GM18873 (cell line): ENCODE results near the gene ESRRA.
A peak's percentile ranks its signal among the peaks of the same experiment; 100 is the strongest.

Experiments
- ATAC-seq: cut with Tn5 transposase; IDR thresholded peaks from one replicate; pipeline ENCODE4 v1.9.1; 2021; ENCODE audit warnings: mild to moderate bottlenecking, moderate library complexity, moderate number of reproducible peaks; ENCODE audit not compliant: unreplicated experiment, low FRiP score

The ESRRA gene

DNA sequence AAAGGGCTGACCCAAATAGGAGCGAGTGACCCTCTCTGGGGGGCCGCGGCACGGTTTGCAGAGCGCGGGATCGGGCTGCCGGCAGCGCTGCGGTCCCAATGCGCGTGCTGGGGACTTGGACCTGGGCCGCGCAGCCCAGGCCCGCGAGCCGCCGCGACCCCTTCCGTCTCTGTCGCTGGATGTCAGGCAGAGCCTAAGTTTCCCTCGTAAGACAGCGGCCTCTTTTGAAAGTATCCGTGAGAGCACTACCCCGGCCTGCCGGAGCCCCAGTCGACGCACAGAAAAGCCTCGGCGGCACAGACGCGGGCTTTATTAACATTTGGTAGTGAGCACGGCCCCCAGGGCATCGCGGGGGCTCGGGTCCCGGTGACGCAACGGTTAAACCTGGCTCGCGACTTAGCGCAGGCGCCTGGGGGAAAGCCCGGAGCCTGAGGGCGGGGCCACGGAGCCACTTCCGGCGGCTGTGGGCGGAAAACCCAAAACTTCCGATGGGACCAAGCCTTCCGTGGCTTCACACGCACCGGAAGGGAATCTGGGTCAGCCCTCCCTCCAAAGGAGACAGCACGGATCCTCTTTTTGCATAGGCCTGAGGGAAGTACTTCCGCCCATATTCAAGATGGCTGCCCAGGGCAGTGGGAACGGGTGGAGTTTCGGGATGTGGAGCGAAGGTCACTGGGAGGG, 35.6 kb upstream of the ESRRA start:
- peak; percentile 71 for ATAC-seq

DNA sequence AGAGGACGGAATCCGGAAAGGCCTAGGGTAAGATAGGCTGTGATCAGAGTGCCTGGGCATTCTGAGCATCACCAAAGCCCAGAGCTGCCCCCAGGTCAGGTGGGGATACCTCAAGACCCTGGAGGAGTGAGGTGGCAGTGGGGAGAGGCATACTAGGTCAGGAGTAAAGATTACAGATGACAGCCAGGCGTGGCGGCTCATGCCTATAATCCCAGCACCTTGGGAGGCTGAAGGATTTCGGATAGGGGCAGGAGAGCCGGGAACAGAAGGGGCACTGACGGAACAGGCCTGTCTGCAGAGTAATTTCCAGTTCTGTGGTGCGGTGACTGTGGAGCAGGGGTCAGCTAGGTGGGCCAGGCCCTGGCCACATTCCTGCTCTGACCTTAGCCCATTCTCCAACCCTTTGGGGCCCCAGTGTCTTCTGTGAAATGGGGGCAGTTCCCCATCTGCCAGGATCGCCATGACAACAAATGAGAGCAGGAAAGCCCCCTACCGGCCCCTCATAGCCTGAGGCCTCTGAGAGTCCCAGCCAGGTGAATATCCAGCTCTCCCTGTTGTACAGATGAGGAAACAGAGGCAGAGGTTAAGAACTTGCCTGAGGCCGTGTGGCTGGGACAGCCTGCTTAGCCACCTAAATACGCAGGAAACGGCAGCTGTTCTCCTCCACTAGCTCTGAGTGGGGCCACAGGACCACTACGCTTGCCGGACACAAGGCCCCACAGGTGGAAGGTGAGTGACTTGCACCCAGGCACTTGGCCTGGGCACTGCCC, 30.1 kb upstream of the ESRRA start:
- no peak for ATAC-seq

DNA sequence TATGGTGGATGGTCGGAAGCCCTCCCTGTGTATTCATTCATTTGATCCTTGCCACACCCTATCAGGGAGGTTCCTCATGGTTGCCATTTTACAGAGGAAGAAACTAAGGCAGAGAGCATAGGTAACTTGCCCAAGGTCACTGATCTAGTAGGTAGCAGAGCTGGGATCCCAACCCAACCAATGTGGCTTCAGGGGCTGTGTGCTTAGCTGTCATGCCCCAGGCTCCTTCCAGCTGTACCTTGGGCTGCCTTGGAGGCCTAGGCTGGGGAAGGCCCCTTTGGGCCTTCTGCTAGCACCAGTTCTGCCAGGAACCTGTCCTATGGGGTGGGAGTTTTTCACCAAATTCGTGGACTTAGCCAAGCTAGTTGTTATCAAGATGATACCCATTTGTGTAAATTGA, 29.5 kb upstream of the ESRRA start:
- ATAC-seq, result no peak

DNA sequence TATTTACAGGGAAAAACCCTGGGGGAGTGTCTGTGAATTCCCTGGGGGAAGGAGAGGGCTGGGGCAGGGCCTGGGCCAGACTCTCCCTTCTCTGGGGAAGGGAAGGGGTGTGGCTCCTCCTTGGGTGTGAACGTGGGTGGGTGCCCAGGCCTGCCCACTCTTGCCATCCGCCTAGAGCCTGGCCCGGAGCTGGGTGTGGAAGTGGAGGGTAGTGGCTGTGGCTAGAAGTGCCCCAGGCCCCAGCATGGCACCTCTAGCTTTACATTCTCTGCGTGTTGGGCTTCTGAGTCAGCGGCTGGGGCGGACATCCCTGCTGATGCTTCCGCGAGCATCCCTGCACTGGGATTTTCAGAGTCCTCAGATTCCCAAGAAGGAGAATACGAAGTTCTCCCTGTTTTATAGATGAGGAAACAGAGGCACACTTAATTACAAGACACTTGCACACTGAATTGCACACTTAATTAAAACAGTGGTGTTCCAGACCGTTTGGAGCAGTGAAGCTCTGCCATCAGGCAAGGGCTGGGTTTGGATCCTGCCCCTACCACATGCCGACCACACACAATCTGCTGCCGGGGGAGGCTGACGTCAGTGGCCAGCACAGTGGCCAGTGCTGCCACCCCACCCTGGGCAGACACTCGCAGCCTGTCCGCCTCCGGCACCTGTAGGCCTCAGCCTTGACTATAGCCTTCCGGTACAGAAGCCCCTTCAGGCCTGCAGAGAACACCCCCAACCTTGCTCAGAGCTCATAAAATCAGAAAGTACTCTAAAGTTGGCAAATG, 28.5 kb upstream of the ESRRA start:
- ATAC-seq, result no peak

DNA sequence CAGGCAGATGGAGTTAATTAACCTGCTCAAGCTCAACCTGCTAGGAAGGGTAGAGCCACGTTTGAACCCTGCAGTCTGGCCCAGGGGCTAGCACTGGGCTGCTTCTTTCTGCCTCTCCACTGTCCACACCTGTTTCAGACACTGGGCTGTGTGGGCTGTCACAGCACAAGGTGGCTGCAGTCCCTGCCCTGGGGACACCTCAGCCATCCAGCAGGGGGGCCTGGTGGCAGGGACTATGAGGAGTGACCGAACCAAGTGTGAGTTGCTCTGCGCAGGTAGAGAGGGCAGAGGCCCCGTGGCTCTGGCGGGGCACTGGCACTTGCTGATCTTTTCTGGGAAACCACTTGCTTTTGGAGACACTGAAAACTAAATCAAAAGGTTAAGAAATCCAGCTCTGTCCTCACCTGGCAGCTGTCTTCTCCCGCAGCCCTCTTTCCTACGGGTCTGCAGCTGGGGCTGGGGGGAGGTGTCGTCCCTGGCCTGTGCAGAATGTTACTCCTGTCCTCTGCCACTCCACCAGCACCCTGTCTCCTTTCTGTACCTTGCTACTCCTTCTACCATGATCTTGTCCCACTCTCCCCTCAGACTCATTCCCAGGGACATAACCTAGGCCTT, 26.6 kb upstream of the ESRRA start:
- ATAC-seq, result no peak

DNA sequence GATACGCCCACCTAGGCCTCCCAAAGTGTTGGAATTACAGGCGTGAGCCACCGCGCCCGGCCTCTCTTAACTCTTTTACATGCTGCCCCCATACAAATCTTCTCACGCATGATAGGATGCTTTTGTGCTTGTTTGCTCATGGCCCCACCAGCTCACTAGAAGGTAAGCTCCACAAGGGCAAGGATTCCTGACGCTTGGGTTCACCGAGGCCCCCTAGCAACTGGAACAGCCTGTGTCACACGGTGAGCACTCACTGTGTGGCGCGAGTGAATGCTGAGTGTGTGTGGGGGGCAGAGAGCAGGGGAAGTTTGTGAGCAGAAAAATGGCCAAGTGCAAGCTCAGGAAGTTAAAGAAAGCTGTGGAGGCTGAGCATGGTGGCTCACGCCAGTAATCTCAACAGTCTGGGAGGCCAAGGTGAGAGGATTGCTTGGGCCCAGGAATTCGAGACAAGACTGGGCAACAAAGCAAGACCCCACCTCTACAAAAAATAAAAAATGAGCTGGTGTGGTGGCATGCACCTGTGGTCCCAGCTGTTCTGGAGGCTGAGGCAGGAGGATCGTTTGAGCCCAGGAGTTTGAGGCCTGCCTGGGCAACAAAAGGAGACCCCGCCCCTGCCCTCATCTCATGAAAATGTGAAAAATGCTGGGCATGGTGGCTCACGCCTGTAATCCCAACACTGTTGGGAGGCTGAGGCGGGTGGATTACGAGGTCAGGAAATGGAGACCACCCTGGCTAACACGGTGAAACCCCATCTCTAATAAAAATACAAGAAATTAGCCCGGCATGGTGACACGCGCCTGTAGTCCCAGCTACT, 23.2 kb upstream of the ESRRA start:
- no peak for ATAC-seq

DNA sequence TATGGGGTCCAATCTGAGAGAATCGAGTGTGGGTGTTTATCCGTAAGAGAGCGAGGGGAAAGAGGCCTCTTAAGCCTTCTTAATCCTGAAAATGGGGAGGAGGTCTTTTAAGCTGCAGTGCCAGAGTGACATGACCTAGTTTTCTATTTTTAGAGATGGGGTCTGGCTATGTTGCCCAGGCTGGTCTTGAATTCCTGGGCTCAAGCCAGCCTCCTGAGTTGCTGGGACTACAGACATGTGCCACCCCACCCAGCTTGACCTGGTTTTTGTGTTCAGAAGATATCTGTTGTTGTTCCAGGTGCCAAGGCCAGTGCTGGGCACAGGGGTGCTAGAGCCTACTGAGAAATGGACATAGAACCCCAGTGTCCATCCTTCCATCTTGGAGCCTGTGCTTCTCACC, 22.2 kb upstream of the ESRRA start:
- no peak for ATAC-seq

DNA sequence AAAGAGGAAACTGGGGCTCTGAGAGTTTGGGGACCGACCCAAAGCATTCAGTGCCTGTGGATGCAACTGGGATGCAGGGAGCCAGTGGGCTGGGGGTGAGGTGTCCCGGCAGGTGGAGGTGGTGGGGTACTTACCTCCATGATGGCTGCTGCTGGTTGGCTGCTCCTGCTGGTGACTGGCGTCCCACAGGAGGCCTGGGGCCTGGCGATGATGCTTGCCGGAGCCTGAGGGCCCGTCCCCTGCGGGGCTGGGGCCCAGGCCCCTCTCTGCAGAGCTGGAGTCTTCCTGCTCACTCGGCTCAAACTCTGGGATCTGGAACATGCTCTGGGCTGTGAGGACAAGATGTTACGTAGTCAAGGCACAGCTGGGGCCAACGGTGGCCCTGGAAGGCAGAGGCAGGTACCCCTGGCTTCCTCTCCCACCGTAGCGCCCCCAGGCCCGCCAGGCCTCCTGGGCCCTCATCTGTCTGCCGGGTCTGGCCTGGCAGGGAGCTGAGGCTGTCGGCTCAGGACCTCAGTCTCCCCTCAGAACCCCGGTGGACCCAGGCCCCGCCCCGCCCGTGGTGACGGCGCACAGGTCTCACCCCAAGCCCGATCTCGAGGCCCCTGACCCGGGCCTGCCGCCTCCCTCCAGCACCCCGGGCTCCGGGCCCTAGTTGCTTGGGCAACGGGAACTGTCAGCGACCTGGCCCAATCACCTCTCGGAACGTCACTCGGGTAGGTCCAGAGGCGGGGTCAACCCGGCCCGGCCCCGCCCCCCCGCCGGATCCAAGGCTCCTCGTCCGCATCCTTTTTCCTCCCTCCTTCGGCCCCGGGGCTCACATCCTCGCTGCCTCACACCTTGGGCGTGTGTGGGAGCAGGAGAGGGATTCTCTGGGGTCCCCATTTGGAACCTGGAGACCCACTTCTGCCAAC, 21.0 kb upstream of the ESRRA start, which contains the start of gene BAD:
Gene BAD, minus strand, starts transcription at position 618 of the 914 bp plus-strand sequence. Its CDS starts 297 bp downstream, at position 321.
- peak; percentile 56 for ATAC-seq

DNA sequence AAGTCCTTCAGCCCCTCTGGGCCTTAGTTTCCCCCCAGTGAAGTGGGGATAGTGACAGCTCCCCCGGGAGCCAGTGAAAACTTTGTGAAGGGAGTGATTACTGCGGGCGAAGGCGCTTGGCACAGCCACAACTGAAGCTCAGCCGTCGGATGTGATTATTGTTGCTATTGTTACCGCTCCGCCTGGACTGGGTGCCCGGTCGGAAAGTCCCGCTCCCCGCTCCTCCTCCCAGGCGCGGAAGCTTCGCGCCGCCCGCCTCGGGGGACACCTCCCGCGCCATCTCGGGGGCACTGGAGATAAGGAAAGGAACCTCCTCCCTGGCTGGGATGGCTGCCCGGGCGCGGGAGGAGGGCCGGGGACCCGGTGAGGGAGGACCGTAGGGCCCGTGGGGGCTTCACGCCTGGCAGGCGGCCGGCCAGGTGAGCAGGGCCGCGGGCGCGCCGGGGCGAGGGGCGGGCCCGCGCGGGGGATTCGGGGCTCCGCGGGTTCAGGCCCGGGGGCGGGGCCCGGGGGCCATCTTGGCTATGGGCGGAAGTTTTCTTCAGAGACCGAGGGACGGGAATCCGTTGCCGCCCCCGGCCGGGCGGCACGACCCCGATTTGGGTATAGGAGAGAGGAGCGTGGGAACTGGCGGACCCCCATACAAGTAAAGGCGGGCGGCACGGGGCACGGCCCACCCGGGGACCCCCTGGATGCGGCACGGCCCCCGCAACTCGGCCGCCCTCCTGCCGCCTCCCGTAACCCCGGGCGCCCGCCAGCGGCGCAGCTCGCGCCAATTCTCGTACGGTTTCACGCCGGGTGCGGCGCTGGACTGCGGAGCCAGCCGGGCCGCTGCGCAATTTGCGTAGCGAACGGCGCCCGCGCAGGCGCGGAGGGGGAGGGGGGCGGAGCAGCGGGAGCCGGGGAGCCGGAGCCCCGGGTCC, 20.1 kb upstream of the ESRRA start, which contains the start of gene GPR137:
Gene GPR137, plus strand, starts transcription at position 887 of the 923 bp plus-strand sequence. CDS start 677 bp downstream, outside the sequence.
- peak; percentile 52 for ATAC-seq

DNA sequence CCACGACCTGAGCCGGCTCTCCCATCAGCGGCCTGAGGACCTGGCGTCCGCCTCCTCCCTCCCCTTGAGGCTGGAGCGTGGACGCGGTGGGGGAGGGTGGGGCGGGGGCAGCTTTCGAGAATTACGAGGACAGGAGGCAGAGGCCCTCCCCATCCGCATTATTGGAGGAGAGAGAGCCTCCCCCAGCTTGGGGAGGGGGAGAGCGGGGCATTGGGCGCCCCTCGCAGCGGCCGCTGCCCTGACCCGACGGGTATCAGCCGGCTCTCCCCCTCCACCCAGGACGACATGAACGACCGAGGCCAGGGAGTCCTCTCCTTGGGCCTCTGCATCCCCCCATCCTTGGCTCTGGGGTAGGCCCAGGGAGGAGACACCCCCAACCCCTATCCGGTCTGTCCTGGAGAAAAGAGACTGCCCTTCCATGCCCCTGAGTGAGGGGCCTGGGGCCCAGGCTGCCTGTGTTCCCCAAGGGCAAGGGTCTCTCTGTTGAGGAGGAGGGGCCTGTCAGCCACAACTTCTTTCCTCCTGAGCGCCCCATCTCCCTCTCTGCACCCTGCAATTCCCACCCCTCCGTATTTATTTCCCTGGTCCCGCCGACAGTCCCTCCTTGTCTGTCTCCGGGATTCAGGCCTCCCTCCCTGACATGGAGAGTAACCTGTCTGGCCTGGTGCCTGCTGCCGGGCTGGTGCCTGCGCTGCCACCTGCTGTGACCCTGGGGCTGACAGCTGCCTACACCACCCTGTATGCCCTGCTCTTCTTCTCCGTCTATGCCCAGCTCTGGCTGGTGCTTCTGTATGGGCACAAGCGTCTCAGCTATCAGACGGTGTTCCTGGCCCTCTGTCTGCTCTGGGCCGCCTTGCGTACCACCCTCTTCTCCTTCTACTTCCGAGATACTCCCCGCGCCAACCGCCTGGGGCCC, 19.2 kb upstream of the ESRRA start:
- ATAC-seq, result no peak

DNA sequence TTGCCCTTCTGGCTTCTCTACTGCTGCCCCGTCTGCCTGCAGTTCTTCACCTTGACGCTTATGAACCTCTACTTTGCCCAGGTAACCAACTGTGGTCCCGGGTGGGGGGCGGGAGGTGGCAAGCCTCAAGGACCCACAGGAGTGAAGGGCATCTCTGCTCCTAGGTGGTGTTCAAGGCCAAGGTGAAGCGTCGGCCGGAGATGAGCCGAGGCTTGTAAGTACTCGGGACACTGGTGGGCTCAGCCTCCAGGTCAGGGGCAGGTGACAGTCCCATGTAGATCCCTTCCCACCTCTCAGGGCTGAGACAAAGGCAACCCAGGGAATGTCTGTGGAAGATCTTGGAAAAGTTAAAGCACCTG, 18.5 kb upstream of the ESRRA start:
- ATAC-seq, result no peak

DNA sequence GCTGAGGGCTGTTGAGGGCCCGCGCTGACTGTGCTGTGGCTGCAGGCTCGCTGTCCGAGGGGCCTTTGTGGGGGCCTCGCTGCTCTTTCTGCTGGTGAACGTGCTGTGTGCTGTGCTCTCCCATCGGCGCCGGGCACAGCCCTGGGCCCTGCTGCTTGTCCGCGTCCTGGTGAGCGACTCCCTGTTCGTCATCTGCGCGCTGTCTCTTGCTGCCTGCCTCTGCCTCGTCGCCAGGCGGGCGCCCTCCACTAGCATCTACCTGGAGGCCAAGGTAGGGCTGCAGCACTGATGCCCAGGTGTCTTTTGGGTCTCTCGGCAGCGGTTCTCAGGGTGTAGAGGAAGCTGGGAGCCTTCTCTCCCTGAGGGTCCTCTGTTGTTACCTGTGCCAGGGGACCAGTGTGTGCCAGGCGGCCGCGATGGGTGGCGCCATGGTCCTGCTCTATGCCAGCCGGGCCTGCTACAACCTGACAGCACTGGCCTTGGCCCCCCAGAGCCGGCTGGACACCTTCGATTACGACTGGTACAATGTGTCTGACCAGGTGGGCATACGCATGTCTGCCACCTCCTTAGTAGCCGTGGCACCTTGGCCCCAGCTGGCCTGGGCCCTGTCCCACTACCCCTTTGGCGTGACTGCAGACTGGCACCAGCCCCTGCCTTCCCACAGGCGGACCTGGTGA, 17.5 kb upstream of the ESRRA start:
- no peak for ATAC-seq

DNA sequence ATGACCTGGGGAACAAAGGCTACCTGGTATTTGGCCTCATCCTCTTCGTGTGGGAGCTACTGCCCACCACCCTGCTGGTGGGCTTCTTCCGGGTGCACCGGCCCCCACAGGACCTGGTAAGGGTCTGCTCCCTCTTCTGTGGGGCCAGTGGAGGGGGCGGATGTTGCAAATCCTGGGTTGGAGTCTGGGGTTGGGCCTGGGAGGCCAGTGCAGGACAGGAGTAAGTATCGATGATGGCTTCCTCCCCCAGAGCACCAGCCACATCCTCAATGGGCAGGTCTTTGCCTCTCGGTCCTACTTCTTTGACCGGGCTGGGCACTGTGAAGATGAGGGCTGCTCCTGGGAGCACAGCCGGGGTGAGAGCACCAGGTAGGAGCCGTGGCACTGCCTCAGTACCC, 17.0 kb upstream of the ESRRA start:
- ATAC-seq, result no peak

DNA sequence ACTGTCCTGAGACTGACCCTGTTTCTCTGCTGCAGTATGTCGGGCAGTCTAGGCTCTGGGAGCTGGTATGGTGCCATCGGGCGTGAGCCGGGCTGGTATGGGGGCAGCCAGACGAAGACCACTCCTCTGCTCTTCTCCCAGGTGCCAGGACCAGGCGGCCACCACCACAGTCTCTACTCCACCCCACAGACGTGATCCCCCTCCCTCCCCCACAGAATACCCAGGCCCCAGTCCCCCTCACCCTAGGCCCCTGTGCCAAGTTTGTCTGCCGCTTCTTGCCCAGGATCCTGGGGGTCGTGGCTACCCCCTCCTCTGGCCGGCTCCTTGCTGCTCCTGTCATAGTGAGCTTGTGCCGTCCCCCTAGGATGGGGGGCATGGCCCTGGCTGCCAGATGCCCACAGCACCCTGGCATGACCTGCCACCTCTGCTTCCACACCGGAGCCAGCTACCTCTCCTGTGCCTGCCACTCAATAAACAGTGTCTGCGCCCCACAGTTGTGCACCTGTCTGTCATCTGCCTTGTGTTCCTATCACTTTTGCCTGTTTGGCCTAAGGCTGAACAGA, 16.2 kb upstream of the ESRRA start:
- ATAC-seq, result no peak

DNA sequence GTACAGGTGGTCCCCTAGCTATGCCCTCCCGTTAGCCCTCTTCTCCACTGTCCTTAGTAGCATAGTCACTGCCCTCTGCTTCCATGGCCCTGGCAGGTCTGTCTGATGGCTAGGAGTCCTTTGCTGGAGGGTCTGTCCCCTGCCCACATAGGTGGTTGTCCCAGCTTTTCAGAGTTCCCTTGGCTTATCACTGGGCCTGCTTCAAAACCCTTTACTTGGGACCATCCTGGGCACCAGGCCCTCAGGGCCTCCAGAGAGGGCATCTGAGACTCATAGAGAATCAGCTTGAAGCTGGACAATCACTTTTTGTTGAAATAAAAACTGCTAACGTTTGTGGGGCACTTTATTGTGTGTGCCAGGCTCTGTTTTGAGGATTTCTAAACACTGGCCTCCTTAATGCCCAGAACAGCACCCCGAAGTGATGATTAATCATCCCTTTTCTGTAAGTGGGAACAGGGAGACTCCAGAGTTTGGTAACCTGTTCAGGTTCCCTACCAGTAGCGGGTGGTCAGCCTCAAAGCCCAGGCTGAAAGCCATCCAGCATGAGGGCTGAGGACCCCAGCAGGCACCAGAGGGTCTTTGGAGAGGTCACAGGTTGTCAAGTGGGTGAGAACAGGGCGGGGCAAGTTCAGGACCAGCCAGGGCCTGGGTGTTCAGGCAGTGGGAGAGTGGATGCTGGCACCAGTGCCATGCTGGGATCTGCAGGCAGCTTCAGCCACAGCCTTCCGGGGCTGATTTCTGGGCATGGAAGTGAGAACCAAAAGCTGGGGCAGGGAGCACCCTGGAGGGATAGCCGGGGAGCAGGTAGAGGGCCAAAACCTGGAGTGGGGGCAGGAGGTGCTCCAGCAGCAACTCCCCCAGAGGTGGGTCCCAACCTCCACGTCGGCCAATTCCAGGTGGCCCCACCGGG, 14.7 kb upstream of the ESRRA start:
- ATAC-seq, result no peak
